Measurements from ENCODE around the gene SCART1.
"Not testable (repeated sequence)": the region's sequence is repeated elsewhere in the genome, so short reads cannot be mapped to it uniquely, and the experiment has no call there.

Gene SCART1

DNA sequence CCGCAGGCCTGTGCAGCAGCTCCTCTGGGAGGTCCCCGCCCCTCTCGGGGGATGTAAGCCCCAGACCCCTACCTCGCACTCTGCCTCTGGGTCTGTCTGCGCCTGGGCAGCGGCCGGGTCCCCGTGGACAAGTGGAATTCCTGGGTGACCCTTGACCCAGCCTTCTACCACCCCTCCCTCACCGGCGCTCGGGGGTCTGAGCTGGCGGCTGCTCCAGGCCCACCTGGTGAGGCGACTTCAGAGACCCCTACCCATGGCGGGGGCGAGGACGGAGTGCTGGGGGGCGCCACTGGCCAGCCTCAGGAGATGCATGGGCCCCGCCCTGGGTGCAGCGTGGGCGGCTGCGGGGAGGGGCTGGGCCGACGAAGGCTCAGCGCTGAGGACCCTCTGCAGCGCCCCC is 21.0 kb upstream of the SCART1 start:
- not testable (repeated sequence) for DNase-seq (ENCODE audit: low read depth in 2 of 2)

DNA sequence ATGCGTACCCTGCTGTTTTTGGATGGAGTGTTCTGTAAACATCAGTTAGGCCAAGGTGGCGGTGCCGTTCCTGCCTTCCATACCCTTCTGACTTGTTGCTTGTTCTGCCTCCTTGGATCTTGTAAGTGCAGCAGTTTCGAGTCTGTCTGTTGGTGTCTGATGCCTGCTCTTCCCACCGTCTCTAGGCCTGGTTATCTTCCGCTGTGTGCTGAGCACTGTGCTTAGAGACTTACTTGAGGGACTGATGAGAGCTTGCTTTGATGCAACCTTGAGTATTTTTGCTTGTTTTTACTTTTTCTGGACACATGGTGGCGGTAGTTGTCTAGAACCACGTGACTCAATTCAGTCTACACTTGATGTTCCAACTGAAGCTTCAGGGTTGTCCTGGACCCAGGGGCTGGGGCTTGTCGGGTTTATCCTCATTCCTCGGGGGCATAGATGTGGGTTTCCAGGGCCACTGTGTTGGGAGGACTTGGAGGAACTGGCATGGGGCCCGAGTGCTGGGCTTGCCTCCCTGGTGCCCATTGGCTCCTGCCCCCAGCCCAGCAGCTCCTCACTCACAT is 15.0 kb upstream of the SCART1 start:
- no peak for DNase-seq (ENCODE audit: low read depth in 2 of 2)

- no peak for DNase-seq (ENCODE audit: low read depth in 2 of 2)
These were observed 14.0 kb upstream of the SCART1 start for GRCh38 chr10:133439517-133440461.

GRCh38 chr10:133440633-133441285 is 13.0 kb upstream of the SCART1 start:
- no peak for DNase-seq (ENCODE audit: low read depth in 2 of 2)

GRCh38 chr10:133441356-133441755 is 12.4 kb upstream of the SCART1 start:
- not testable (repeated sequence) for DNase-seq (ENCODE audit: low read depth in 2 of 2)

- no peak for DNase-seq (ENCODE audit: low read depth in 2 of 2)
These were observed 12.0 kb upstream of the SCART1 start for GRCh38 chr10:133441780-133442179.

DNA sequence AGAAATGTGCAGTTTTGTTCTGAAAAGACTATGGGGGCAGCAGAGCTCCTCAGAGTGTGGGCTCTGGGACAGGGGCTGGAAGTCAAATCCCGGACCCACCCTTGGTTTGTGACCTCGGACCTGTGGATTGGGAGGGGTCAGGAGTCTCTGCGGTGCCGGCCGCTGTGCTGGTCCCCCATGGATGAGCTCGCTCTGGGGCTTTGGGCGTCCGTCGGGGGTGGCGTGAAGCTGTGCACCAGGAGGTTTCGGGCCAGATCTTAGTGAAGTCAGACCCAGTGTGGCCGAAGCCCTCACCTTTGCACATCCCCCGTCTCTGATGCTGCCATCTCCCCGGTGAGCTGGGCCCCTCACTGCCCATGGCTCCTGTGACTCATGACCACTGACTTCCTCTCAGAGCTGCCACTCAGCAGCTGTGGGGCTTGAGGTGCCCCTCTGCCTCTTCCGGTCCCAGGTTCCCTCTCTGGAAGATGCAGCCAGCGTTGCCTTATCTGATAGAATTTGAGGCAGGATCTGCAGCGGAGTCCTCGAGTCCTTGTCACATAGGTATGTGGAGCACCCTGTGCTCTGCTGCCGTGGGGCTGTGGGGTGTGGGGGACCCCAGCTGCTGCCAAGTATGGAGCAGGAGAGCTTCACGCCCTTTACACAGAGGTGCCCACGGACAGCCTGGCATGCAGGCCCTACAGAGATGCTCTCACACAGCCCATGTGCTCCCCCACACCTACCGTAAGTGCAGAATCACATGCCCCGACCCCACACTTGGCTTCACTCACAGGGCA is 11.4 kb upstream of the SCART1 start:
- no peak for DNase-seq (ENCODE audit: low read depth in 2 of 2)

DNA sequence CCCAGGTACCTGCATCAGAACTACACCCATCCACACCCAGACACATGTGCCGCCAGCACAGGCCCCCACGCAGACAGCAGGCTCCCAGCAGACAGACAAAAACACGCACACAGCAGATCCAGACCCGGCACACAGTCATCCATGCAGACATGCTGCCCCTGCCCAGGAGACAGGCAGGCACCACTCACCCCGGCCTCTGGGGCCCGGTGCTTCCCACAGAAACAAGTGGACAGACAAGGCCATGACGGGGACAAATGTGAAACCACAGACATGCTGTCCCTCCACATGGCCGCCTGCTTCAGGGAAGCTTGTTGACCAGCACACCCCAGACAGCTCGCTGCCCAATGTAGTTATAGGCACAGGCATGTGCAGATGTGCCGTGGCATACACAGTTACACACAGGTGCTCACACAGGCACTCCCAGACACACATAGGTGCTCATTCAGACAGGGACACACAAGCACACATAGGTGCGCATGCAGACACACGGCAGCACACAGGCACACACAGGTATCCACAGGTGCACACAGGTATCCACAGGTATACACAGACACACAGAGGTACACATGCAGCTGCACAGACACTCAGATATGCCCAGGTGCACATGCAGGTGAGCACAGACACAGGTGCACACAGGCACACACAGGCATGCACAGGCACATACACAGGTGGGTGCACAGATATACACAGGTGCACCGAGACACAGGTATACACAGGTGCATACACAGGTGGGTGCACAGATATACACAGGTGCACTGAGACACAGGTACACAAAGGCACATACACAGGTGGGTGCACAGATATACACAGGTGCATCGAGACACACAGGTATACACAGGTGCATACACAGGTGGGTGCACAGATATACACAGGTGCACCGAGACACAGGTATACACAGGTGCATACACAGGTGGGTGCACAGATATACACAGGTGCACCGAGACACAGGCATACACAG is 10.5 kb upstream of the SCART1 start:
- DNase-seq (ENCODE audit: low read depth in 2 of 2): no peak

GRCh38 chr10:133444342-133445267 is 9.1 kb upstream of the SCART1 start:
- no peak for DNase-seq (ENCODE audit: low read depth in 2 of 2)

GRCh38 chr10:133445268-133445732 is 8.4 kb upstream of the SCART1 start:
- DNase-seq (ENCODE audit: low read depth in 2 of 2): no peak

DNA sequence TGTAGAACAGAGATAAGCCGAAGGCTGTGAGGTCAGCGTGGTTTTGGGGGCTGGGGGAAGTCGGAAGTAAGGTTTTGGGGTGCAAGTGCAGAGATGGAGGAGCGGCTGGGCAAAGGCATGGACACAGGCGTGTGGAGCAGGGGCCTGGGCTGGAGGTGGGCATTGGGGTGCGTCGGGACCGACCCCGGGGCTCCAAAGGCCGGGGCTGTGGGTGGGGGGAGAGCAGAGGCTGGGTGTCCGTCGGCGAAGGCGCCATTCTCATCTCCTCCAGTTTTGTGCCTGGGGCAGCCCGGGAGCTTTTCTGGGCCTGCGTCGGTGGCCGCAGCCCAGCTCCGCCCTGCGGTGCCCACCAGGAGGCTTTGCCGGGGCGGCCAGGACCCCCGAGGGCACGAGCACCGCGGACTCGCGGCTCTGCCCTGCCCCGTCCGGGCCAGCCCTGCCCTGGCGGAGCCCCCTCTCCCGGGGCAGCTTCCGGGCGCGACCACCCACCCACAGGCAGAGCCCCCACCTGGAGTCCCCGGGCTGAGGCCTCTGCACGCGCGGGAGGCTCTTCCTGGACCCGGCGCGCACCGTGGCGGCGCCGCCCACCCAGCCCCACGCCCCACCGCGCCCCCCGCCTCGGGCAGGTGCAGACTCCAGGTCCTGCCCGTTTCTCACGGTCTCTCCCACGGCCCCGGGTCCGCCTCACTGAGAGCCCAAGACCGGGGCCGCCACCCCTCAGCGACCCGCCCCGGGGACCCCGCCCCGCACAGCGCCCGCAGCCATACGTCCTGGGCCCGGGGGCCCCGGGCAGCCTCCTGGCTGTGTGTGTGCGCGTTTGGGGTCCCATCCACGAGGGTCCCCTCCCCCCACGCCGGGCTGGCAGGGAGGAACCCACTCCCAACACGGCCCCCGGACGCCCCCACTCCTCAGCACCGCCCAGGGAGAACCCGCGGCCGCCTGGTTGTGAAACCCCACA is 7.7 kb upstream of the SCART1 start:
- no peak for DNase-seq (ENCODE audit: low read depth in 2 of 2)

- no peak for DNase-seq (ENCODE audit: low read depth in 2 of 2)
These were observed 6.8 kb upstream of the SCART1 start for GRCh38 chr10:133446979-133447378.

GRCh38 chr10:133448120-133448519 is 5.6 kb upstream of the SCART1 start:
- no peak for DNase-seq (ENCODE audit: low read depth in 2 of 2)

DNA sequence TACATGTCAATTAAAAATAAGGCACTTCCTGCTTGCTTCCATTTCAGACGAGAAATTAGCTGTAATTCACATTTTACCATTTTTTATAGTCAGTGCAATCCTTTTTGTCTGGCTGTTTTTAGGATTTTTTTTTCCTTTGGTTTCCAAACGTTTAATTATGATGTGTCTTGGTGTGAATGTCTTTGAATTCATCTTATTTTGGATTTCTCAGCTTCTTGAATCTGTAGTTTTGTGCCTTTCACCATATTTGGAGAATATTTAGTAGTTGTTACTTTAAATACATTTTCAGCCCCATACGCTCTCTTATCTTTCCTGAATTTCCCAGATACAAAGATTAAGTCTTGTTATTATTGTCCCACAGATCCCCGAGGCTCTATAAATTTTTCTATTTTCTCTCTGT is 2.4 kb upstream of the SCART1 start:
- no peak for DNase-seq (ENCODE audit: low read depth in 2 of 2)

DNA sequence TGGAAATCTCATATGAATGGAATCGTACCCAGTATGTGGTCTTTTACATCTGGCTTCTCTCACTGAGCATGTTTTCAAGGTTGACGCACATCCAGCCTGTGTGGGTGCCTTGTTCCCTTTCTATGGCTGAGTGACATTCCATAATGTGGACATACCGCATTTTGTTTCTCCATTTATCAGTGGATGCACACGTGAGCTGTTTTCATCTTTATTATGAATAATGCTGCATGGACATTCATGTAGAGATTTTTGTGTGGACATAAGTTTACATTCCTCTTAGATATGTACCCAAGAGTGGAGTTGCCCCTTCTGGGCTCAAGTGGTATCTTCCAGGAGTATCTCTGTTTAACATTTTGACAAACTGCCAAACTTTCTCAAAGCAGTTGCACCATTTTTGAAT is 1.3 kb upstream of the SCART1 start:
- no peak for DNase-seq (ENCODE audit: low read depth in 2 of 2)

- DNase-seq (ENCODE audit: low read depth in 2 of 2): no peak
These were observed 604 bp downstream of the SCART1 start for GRCh38 chr10:133454204-133454893.

- DNase-seq (ENCODE audit: low read depth in 2 of 2): no peak
These were observed 1.5 kb downstream of the SCART1 start for GRCh38 chr10:133455196-133455595.

- DNase-seq (ENCODE audit: low read depth in 2 of 2): no peak
These were observed 1.9 kb downstream of the SCART1 start for GRCh38 chr10:133455611-133456031.

Data from stimulated activated CD8-positive, alpha-beta memory T cell treated with anti-CD3 and anti-CD28 coated beads, Interleukin-2, amount 100 ng/mL, for 1 hour (primary cell).